Measurements from ENCODE around the gene VPS18.

Gene VPS18

GRCh38 chr15:40908095-40908494 is 13.8 kb downstream of the VPS18 start:
- Histone ChIP-seq H3K4me1 (ENCODE audit: insufficient read depth, poor library complexity, severe bottlenecking) (peaks cover 14% of the 10 kb centered on the region), H3K36me3 (ENCODE audit: low read depth) (peaks cover 7% of the 10 kb centered on the region), H3K9me3 (ENCODE audit: severe bottlenecking) (no peaks in the 10 kb centered on the region), H3K4me3 (ENCODE audit: severe bottlenecking) (no peak overlapping the region), H3K27me3 (ENCODE audit: insufficient read depth, poor library complexity, severe bottlenecking) (no peaks in the 10 kb centered on the region), H3K27ac (ENCODE audit: poor library complexity, severe bottlenecking) (no peak overlapping the region)
- ATAC-seq (ENCODE audit: low read depth) (no peak), DNase-seq (ENCODE audit: low spot score) (no peak)
- no peak for TF ChIP-seq CTCF (IDR thresholded peaks at IDR 0.05; ENCODE audit: poor library complexity, severe bottlenecking)

GRCh38 chr15:40909662-40910630 is 15.7 kb downstream of the VPS18 start:
- H3K27ac ChIP-seq (ENCODE audit: poor library complexity, severe bottlenecking): no peak overlapping the region
- TF ChIP-seq CTCF (IDR thresholded peaks at IDR 0.05; ENCODE audit: poor library complexity, severe bottlenecking): no peak
- H3K4me1 ChIP-seq (ENCODE audit: insufficient read depth, poor library complexity, severe bottlenecking): peaks cover 12% of the 10 kb centered on the region
- DNase-seq (ENCODE audit: low spot score): peak; percentile 71
- no peaks in the 10 kb centered on the region for H3K27me3 ChIP-seq (ENCODE audit: insufficient read depth, poor library complexity, severe bottlenecking)
- H3K4me3 ChIP-seq (ENCODE audit: severe bottlenecking): no peak overlapping the region
- no peaks in the 10 kb centered on the region for H3K9me3 ChIP-seq (ENCODE audit: severe bottlenecking)
- no peak for ATAC-seq (ENCODE audit: low read depth)
- H3K36me3 ChIP-seq (ENCODE audit: low read depth): no peaks in the 10 kb centered on the region

GRCh38 chr15:40911141-40911540 is 16.9 kb downstream of the VPS18 start:
- Histone ChIP-seq H3K27ac (ENCODE audit: poor library complexity, severe bottlenecking) (no peak overlapping the region), H3K4me1 (ENCODE audit: insufficient read depth, poor library complexity, severe bottlenecking) (peaks cover 18% of the 10 kb centered on the region), H3K9me3 (ENCODE audit: severe bottlenecking) (no peaks in the 10 kb centered on the region), H3K27me3 (ENCODE audit: insufficient read depth, poor library complexity, severe bottlenecking) (no peaks in the 10 kb centered on the region), H3K36me3 (ENCODE audit: low read depth) (no peaks in the 10 kb centered on the region), H3K4me3 (ENCODE audit: severe bottlenecking) (no peak overlapping the region)
- ATAC-seq (ENCODE audit: low read depth) (no peak), DNase-seq (ENCODE audit: low spot score) (peak; percentile 69)
- no peak for TF ChIP-seq CTCF (IDR thresholded peaks at IDR 0.05; ENCODE audit: poor library complexity, severe bottlenecking)

- no peak for TF ChIP-seq CTCF (IDR thresholded peaks at IDR 0.05; ENCODE audit: poor library complexity, severe bottlenecking)
- Histone ChIP-seq H3K27ac (ENCODE audit: poor library complexity, severe bottlenecking) (no peak overlapping the region), H3K4me3 (ENCODE audit: severe bottlenecking) (no peak overlapping the region), H3K36me3 (ENCODE audit: low read depth) (no peaks in the 10 kb centered on the region), H3K27me3 (ENCODE audit: insufficient read depth, poor library complexity, severe bottlenecking) (no peaks in the 10 kb centered on the region), H3K4me1 (ENCODE audit: insufficient read depth, poor library complexity, severe bottlenecking) (peaks cover 15% of the 10 kb centered on the region), H3K9me3 (ENCODE audit: severe bottlenecking) (no peaks in the 10 kb centered on the region)
- ATAC-seq (ENCODE audit: low read depth) (no peak), DNase-seq (ENCODE audit: low spot score) (no peak)
These were observed 17.4 kb downstream of the VPS18 start for GRCh38 chr15:40911693-40912092.

DNA sequence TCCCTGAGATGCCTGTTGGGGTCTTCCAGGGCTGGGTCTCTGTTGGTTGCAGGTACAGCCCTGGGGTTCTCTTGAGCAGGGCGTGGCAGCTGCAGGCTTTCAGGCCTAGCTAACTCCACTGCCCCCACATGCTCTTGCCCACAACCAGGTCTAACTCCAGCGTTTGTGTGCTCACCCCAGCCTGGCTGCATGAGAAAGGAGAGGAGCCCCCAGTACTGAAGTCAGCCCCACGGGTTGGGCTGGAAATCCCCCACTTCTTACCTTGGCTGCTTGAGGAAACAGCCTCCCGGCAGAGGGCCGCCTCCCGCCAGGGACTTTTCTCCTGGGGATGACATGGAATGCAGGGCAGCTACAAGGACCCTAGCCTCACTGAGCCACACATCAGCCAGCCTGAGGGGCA is 18.2 kb downstream of the VPS18 start:
- no peaks in the 10 kb centered on the region for H3K9me3 ChIP-seq (ENCODE audit: severe bottlenecking)
- peaks cover 7% of the 10 kb centered on the region for H3K4me1 ChIP-seq (ENCODE audit: insufficient read depth, poor library complexity, severe bottlenecking)
- no peaks in the 10 kb centered on the region for H3K36me3 ChIP-seq (ENCODE audit: low read depth)
- H3K4me3 ChIP-seq (ENCODE audit: severe bottlenecking): no peak overlapping the region
- no peak for TF ChIP-seq CTCF (IDR thresholded peaks at IDR 0.05; ENCODE audit: poor library complexity, severe bottlenecking)
- ATAC-seq (ENCODE audit: low read depth): no peak
- H3K27me3 ChIP-seq (ENCODE audit: insufficient read depth, poor library complexity, severe bottlenecking): no peaks in the 10 kb centered on the region
- no peak for DNase-seq (ENCODE audit: low spot score)
- no peak overlapping the region for H3K27ac ChIP-seq (ENCODE audit: poor library complexity, severe bottlenecking)

Data from RWPE2 (cell line).